Right ventricle myocardium superior (tissue), 1 donor: ENCODE measurements around the gene FBXO5. TPM values are rescaled to one million over a fixed set of nuclear protein-coding genes. Genes with fewer than 3 reads are reported as not detected.
A peak's percentile ranks its signal among the peaks of the same experiment; 100 is the strongest.
"Not testable (repeated sequence)": the region's sequence is repeated elsewhere in the genome, so short reads cannot be mapped to it uniquely, and the experiment has no call there.

Experiments
- ATAC-seq: fragments of 200-7000 bp; cut with Tn5 transposase; one replicate; pipeline ENCODE4 v1.9.1; 2020; ENCODE audit warnings: mild to moderate bottlenecking; ENCODE audit not compliant: poor library complexity
- DNase-seq: peaks from one replicate; pipeline ENCODE4 v3.0.0-alpha.2; 2020
- intact Hi-C: fragments of 100-400 bp; cut with DNase I; formaldehyde crosslinking; loops from one replicate; pipeline ENCODE4 v1.11.2; 2022
- total RNA-seq: library from RNA; stranded (reverse); fragmentation: NEBNext Ultra II Directional; extraction: Animal tissue kit (Norgen Biotek cat#: 25700); gene quantifications from one replicate; pipeline ENCODE4 v1.2.1, GENCODE V29; 2021
- donor health status: DM: no; HTN: yes; CAD: no; lungs with severe emphysema.

The FBXO5 gene
- total RNA-seq, 1 donor from 2014 or later: 1.9 TPM

DNA sequence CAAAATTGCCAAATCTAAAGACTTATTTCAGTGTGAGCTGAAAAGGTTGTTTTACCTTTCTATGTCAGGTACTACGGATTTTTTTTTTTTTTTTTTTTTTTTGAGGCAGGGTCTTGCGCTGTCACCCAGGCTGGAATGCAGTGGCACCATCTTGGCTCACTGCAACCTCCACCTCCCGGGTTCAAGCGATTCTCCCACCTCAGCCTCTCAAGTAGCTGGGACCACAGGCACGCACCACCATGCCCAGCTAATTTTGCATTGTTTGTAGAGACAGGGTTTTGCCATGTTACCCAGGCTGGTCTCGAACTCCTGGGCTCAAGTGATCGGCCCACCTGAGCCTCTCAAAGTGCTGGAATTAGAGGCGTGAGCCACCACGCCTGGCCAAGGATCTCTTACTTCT is 17.9 kb upstream of the FBXO5 start:
- ATAC-seq, DNase-seq, intact Hi-C loops: not testable (repeated sequence)

- intact Hi-C loops: no loop called here
- ATAC-seq: no peak
- no peak for DNase-seq
Measured at GRCh38 chr6:153000243-153000642, 17.4 kb upstream of the FBXO5 start.

GRCh38 chr6:152999538-152999937 is 16.7 kb upstream of the FBXO5 start:
- ATAC-seq, intact Hi-C loops, DNase-seq: not testable (repeated sequence)

- ATAC-seq (no peak), DNase-seq (no peak)
- intact Hi-C loops: no loop called here
Measured at GRCh38 chr6:152993847-152994246, 11.0 kb upstream of the FBXO5 start.

- intact Hi-C loops: no loop called here
- DNase-seq (no peak), ATAC-seq (no peak)
Measured at GRCh38 chr6:152993431-152993830, 10.6 kb upstream of the FBXO5 start.

- DNase-seq (no peak), ATAC-seq (no peak)
- intact Hi-C loops: no loop called here
Measured at GRCh38 chr6:152986978-152987377, 4.1 kb upstream of the FBXO5 start.

- intact Hi-C loops, ATAC-seq: not testable (repeated sequence)
- DNase-seq: peak; percentile 26
Measured at GRCh38 chr6:152985300-152985699, 2.5 kb upstream of the FBXO5 start.

- DNase-seq (no peak), ATAC-seq (no peak)
- intact Hi-C loops: no loop called here
Measured at GRCh38 chr6:152984513-152984872, 1.7 kb upstream of the FBXO5 start.

DNA sequence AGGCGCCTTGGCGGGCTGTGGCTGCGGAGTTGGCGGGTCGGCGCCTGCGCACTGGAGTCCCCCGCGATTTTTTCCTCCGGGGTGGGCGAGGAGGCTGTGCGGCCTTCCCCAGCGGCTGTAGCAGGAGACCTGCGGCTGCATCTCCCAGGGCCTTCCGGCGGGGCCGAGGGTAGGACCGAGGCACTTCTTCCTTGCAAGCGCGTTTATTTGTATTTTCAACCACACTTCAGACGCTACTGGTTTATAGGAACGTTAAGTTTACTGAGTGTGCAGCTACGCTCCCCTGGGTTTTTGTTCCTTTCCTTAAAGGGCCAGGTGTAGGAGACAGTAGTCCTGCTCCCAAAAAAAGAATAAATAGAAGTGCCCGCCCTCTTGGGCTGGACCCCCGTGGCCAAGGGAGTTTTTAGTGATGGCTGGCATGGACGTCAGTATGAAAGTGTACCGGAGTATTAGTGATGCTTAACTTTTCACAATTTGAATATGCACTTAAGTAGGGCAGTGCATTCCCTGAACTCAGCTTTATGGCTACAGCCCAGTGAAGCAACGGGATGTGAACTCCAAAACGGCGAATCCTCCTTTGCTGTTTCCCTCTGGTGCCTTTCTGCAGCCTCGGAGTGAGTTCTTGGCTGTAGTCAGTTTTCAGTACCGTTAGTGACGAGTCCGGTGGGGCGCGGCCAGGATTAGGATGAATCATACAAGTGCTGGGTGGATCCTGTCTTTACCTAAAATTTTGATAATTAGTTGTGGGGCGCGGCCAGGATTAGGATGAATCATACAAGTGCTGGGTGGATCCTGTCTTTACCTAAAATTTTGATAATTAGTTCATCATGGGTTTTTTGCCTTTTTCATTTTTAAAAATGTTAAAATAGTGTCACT is 1.0 kb upstream of the FBXO5 start:
- ATAC-seq (peak; percentile 40), DNase-seq (peak; percentile 97)
- intact Hi-C loops: no loop called here

DNA sequence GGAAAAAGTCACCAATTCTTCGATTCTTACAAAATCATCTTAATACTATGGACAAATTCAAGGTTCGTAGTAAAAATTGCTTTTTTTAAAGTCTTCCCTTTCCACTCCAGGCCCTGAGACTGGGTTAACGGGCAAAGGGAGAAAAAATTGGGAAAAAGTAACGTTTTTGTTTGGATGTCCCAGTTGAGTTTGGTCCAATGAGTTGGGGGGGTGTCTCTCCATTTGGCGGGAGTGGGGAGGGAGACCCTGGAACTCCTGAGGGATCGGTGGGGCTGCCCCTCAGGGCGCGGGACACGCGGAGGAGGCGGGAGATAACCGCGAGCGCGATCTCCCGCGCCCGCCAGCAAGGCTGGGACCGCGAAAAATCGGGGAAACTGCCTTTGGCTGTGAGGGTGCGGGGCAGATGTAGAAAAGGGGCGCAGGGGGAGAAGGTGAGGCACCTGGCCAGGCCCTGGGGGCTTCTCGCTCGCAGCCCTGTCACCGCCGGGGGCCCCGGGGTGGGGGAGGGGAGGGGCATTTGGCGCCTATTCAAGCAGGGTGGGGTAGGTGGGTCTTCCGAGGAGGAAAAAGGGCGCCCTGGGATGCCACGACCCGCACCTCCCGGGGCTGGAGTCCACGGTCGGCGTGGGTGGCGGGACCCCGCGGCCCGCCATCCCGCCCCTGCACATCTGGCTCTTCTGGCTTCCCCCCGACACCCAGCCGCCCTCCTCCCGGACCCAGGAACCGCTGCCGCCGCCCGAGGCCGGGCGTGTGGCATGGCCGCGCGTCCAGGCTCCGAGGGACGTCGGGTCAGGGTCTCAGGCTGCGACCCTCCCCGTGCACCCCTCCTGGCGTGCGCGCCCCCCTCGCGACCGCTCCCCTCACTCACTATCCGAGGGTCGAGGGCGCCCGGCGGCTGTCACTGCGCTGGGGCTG is 595 bp downstream of the FBXO5 start:
- intact Hi-C loops: no loop called here
- ATAC-seq: no peak
- peak; percentile 50 for DNase-seq

DNA sequence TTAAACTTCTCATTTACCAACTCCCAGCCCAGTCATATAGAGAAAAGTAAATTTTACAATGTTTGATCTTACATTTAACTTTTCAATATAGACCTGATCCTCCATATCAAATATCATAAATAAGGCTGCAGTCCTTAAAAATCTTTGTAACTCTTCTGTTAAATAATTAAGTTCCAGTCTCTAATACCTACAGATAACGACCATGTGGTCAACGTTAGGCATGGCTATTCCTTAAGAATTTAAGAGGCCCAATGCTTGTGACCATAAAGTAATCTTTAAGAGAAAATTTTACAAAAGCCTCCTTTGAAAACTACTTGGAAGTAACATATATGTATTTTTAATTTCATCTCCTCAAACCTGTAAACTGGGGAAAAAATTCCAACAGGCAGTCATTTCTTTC is 1.6 kb downstream of the FBXO5 start:
- ATAC-seq (no peak), DNase-seq (no peak)
- intact Hi-C loops: no loop called here

- intact Hi-C loops: no loop called here
- DNase-seq (no peak), ATAC-seq (no peak)
Measured at GRCh38 chr6:152980656-152981055, 2.2 kb downstream of the FBXO5 start.

- intact Hi-C loops: no loop called here
- ATAC-seq (no peak), DNase-seq (no peak)
Measured at GRCh38 chr6:152979116-152979515, 3.7 kb downstream of the FBXO5 start.

DNA sequence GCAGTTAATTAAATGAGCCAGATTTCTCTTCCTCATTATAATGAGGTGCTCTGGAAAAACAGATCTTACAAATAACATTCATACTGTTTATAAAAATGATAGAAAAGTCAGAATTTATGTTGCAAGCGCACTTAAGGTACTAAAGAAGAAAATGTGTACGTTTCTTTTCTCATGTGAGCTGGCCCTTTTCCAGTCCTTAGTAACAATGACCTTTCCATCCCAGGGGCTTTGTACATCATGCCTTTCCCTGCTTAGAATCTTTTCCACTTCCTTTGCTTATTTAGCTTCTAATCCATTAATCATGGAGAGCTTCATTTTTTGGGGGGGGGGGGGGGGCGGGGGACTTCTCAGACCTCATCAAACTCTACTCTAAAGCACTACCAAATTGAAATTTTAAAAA is 4.8 kb downstream of the FBXO5 start:
- ATAC-seq: no peak
- DNase-seq: no peak
- intact Hi-C loops: no loop called here

DNA sequence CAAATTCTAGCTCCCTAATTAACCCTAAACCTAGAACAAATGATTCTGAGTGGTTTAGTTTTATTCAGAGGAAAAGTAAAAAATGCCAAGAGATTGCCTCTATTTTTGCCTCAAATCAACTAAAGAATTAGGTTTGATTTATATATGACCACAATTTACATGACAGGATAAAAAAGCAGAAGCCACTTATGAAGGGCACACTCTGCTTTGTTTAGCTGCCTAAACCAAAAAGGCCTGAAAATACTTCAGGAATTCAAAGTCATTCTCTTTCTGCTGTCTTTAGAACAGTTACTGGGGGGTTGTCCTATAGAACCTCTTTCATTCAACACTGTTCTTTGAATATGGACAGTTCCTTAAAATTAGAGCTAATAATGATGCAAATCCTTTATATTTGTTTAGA is 5.3 kb downstream of the FBXO5 start:
- intact Hi-C loops: no loop called here
- DNase-seq (no peak), ATAC-seq (no peak)

- no peak for ATAC-seq
- no peak for DNase-seq
- intact Hi-C loops: no loop called here
Measured at GRCh38 chr6:152976749-152977148, 6.1 kb downstream of the FBXO5 start.

- DNase-seq (no peak), ATAC-seq (no peak)
- intact Hi-C loops: no loop called here
Measured at GRCh38 chr6:152975204-152975915, 7.5 kb downstream of the FBXO5 start.

DNA sequence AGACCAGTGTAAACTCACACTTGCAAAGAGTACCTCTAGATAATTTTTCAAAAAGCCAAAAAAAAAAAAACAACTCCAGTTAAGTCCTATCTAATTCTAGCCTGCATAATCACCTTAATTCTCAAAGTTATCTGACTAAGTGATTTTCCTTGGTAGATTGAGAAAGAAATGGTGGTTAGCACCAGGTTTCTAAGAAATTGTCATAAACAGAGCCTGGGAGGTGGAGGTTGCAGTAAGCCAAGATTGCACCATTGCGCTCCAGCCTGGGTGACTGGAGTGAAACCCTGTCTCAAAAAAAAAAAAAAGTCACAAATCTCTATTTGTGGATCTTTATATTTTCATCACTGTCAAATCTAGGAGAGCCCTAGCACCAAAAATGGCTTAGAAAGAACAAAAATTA is 8.9 kb downstream of the FBXO5 start:
- DNase-seq (no peak), ATAC-seq (no peak)
- intact Hi-C loops: no loop called here

DNA sequence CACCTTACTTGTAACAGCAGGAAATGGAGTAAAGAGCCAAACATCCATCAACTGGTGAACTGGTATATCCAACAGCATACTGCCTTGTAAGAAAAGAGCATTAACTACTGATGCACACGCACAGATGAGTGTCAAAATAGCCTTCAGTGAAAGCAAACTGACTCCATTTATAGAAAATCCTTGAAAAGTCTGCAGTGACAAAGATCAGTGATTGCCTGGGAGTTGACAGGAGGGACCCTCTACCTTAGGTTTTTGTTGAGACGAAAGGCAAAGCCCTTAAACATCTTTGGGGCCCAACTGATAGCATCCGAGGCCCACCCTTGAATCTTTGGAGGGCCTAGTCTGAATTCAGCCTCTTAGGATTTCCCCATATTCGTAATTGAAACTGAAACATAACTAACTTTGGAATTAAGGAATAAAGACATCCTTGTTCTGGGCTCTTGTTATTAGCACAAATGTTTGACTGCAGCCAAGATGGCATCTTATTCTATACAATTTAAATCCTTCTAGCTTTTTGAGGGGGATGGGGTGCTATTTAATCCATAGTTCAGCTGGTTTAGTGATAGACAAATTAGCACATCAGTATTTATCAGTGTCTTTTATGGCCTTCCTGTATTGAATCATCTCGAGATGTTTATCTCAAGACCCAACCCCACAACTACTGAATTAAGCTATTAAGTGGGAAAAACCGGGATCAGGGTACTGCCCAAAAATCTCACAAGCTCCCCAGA is 13.0 kb downstream of the FBXO5 start:
- intact Hi-C loops: no loop called here
- ATAC-seq (no peak), DNase-seq (no peak)
